ENCODE measurements around the gene CDH24. TPM values are rescaled to one million over a fixed set of nuclear protein-coding genes. Genes with fewer than 3 reads are reported as not detected.

The CDH24 gene
- total and polyA plus RNA-seq, 10 of the 15 experiments (the other 5 are each of a cell fraction or from before 2014, with no cell fraction given) = 0.10 to 1.5 (median 0.45) TPM; not detected in 2

GRCh38 chr14:23071921-23072539 lies 14.7 kb upstream of the CDH24 start:
- Histone ChIP-seq H3K4me1 (ENCODE audit: control insufficient read depth, insufficient read depth, low read length) (peaks cover 11% of the 10 kb centered on the region; the same call in 1 of the 2 replicates), H3K79me2 (ENCODE audit: control insufficient read depth, insufficient read depth, low read length) (peaks cover 32% of the 10 kb centered on the region), H3K9ac (ENCODE audit: control insufficient read depth, insufficient read depth, low read length) (no peak overlapping the region), H3K4me2 (ENCODE audit: control insufficient read depth, insufficient read depth) (no peak overlapping the region), H3K9me3 (replicated peaks; ENCODE audit: control insufficient read depth, insufficient read depth, low read length) (no peaks in the 10 kb centered on the region), H3K27me3 (replicated peaks in 1 of 2; ENCODE audit: control insufficient read depth in 2 of 2, insufficient read depth in 2 of 2, low read length in 1 of 2) (no peaks in the 10 kb centered on the region), H3K36me3 (ENCODE audit: control insufficient read depth in 2 of 2, insufficient read depth in 2 of 2, low read length in 1 of 2) (peaks cover 16 to 36% of the 10 kb centered on the region in 2 experiments), H2AFZ (ENCODE audit: control insufficient read depth, low read depth, low read length) (no peak overlapping the region), H4K20me1 (ENCODE audit: control insufficient read depth, insufficient read depth) (0 out of 2 replicates have a peak, but pooled peaks cover 6% of the 10 kb centered on the region), H3K4me3 (no peak overlapping the region), H3K27ac (ENCODE audit: control insufficient read depth, insufficient read depth) (no peak overlapping the region)
- intact Hi-C loops (cut with micrococcal nuclease; ENCODE audit: unreplicated experiment) = no loop called here
- no peak for ATAC-seq
- WGBS (ENCODE audit: insufficient coverage, insufficient replicate concordance, low lambda C conversion rate, missing lambda C conversion rate) = 98% methylated on average over 5 of the region's 5 CpGs
- no peak for DNase-seq (ENCODE audit: low read depth, low spot score)
- no peak for TF ChIP-seq ESRRA (IDR thresholded peaks at IDR 0.05; ENCODE audit: low read length)
- TF ChIP-seq NFIC (IDR thresholded peaks at IDR 0.05; ENCODE audit: low read depth, low read length) = no peak
- TF ChIP-seq RCOR1 (conservative IDR thresholded peaks at IDR 0.05; ENCODE audit: low read depth, low read length) = no peak
- TF ChIP-seq POLR2A (IDR thresholded peaks at IDR 0.05; ENCODE audit: low read depth, low read length) = no peak
- TF ChIP-seq, protein P1, sequence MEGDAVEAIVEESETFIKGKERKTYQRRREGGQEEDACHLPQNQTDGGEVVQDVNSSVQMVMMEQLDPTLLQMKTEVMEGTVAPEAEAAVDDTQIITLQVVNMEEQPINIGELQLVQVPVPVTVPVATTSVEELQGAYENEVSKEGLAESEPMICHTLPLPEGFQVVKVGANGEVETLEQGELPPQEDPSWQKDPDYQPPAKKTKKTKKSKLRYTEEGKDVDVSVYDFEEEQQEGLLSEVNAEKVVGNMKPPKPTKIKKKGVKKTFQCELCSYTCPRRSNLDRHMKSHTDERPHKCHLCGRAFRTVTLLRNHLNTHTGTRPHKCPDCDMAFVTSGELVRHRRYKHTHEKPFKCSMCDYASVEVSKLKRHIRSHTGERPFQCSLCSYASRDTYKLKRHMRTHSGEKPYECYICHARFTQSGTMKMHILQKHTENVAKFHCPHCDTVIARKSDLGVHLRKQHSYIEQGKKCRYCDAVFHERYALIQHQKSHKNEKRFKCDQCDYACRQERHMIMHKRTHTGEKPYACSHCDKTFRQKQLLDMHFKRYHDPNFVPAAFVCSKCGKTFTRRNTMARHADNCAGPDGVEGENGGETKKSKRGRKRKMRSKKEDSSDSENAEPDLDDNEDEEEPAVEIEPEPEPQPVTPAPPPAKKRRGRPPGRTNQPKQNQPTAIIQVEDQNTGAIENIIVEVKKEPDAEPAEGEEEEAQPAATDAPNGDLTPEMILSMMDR (IDR thresholded peaks at IDR 0.05 in 2 of 3, conservative IDR thresholded peaks at IDR 0.05 in 1 of 3; ENCODE audit: control insufficient read depth in 2 of 3, extremely low read depth in 1 of 3, insufficient read depth in 1 of 3, low read depth in 3 of 3, low read length in 3 of 3) = no peak
- TF ChIP-seq, protein P2, sequence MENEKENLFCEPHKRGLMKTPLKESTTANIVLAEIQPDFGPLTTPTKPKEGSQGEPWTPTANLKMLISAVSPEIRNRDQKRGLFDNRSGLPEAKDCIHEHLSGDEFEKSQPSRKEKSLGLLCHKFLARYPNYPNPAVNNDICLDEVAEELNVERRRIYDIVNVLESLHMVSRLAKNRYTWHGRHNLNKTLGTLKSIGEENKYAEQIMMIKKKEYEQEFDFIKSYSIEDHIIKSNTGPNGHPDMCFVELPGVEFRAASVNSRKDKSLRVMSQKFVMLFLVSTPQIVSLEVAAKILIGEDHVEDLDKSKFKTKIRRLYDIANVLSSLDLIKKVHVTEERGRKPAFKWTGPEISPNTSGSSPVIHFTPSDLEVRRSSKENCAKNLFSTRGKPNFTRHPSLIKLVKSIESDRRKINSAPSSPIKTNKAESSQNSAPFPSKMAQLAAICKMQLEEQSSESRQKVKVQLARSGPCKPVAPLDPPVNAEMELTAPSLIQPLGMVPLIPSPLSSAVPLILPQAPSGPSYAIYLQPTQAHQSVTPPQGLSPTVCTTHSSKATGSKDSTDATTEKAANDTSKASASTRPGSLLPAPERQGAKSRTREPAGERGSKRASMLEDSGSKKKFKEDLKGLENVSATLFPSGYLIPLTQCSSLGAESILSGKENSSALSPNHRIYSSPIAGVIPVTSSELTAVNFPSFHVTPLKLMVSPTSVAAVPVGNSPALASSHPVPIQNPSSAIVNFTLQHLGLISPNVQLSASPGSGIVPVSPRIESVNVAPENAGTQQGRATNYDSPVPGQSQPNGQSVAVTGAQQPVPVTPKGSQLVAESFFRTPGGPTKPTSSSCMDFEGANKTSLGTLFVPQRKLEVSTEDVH (IDR thresholded peaks at IDR 0.05; ENCODE audit: low read depth, partially characterized antibody) = no peak
- TF ChIP-seq BHLHE40 (IDR thresholded peaks at IDR 0.05; ENCODE audit: borderline replicate concordance in 1 of 2, low read depth in 2 of 2, low read length in 1 of 2) = no peak
- ChIA-PET CTCF (interaction anchor here (0.6 to 3.7 kb wide), 24 partner anchors 9 to 231 kb away, joined by 3 to 36 read pairs (median 6); partner anchors contain the start of genes ACIN1, AJUBA, C14orf119 and CDH24), RAD21 (ENCODE audit: unreplicated experiment) (interaction anchor here (1.0 to 2.3 kb wide), 10 partner anchors 14 to 142 kb away, joined by 3 to 23 read pairs (median 4); partner anchors contain the start of genes ACIN1, C14orf119 and CDH24), POLR2A (interaction anchor here (0.8 to 3.7 kb wide), 4 partner anchors 23 to 183 kb away, joined by 3 to 19 read pairs (median 4); partner anchors contain the start of genes ACIN1 and C14orf119), SMC1A (ENCODE audit: uncharacterized antibody, unreplicated experiment) (interaction anchor here (0.8 to 3.2 kb wide), 10 partner anchors 9 to 249 kb away, joined by 3 to 13 read pairs (median 4); partner anchors contain the start of genes ACIN1, C14orf119 and PABPN1)
- FAIRE-seq = no peak
- in situ Hi-C loops (cut with MboI) = no loop called here
- BruUV-seq (replicated peaks) = no TSS peak
